GM13977 (cell line): ENCODE results near the gene TMEM8B.

Source experiments
- DNase-seq: peaks from one replicate; pipeline ENCODE4 v3.0.0; 2012; ENCODE audit warnings: low spot score
- in situ Hi-C: fragments of 300-500 bp; cut with MboI; formaldehyde crosslinking; loops from one replicate; pipeline ENCODE4 v1.12.0; 2022; ENCODE audit warnings: low sequenced_read_pairs, low pct_unique_long_range_greater_than_20kb, mixed read lengths, inconsistent platforms; ENCODE audit not compliant: unreplicated experiment
- TF ChIP-seq, protein P1 (sequence below): IDR thresholded peaks from 2 replicates; pipeline ENCODE4 v1.5.1; 2012; ENCODE audit warnings: mild to moderate bottlenecking, control low read depth; ENCODE audit not compliant: insufficient read depth; ENCODE audit errors: extremely low read depth, missing control alignments

Gene TMEM8B

DNA sequence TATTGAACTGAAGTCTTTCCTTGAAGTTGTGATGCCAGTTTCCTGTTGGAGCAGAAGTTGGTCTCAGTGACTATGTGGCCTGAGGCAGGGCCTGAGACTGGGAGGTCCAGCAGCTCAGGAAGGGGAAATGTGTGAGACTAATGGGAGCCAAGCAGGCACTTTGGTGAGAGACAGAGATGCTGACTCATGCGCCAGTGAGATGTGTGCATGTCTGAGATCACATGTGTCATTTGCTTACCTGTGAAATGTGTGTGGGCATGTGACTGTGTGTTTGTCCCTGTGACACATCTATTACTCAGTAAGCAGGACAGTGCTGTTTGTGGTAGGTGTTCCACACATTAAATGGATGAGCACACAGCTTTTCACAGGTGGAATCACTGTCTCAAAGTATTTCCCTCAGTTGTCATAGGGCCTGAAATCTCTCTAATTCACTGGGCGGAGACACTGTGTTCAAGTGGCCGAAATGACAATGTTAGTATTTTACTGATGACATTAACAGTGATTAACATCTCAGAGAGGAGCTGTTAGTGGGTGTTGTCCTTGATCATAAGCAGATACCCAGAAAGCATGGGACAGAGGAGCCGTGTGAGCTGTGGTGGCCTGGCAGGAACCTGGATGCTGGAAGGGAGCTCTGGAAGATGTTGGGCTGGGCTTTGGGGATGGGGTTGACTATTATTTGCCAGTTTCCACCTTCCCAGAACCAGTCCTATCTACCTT lies 30.2 kb upstream of the TMEM8B start:
- in situ Hi-C loops: no loop called here
- TF ChIP-seq, protein P1, sequence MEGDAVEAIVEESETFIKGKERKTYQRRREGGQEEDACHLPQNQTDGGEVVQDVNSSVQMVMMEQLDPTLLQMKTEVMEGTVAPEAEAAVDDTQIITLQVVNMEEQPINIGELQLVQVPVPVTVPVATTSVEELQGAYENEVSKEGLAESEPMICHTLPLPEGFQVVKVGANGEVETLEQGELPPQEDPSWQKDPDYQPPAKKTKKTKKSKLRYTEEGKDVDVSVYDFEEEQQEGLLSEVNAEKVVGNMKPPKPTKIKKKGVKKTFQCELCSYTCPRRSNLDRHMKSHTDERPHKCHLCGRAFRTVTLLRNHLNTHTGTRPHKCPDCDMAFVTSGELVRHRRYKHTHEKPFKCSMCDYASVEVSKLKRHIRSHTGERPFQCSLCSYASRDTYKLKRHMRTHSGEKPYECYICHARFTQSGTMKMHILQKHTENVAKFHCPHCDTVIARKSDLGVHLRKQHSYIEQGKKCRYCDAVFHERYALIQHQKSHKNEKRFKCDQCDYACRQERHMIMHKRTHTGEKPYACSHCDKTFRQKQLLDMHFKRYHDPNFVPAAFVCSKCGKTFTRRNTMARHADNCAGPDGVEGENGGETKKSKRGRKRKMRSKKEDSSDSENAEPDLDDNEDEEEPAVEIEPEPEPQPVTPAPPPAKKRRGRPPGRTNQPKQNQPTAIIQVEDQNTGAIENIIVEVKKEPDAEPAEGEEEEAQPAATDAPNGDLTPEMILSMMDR: no peak
- DNase-seq: no peak

DNA sequence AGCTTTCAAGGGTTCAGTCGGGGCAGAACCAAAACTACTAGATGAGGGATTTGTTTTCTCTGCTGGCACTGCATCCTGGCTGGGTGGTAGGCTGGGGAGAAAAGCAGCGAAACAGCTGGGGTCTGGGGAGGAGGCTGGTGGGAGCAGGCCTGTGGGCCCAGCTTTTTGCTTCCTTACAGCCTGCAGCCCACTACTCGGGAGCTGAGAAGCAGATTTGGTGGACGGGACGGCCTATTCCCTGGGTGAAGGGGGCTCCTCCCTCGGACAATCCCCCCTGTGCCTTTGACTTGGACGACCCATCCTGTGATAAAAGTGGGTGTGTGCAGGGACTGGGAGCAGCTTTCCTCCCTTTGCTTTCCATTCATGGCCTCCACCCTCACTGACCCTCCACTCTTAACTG lies 28.5 kb upstream of the TMEM8B start:
- in situ Hi-C loops: no loop called here
- DNase-seq: no peak
- TF ChIP-seq, protein P1: no peak

DNA sequence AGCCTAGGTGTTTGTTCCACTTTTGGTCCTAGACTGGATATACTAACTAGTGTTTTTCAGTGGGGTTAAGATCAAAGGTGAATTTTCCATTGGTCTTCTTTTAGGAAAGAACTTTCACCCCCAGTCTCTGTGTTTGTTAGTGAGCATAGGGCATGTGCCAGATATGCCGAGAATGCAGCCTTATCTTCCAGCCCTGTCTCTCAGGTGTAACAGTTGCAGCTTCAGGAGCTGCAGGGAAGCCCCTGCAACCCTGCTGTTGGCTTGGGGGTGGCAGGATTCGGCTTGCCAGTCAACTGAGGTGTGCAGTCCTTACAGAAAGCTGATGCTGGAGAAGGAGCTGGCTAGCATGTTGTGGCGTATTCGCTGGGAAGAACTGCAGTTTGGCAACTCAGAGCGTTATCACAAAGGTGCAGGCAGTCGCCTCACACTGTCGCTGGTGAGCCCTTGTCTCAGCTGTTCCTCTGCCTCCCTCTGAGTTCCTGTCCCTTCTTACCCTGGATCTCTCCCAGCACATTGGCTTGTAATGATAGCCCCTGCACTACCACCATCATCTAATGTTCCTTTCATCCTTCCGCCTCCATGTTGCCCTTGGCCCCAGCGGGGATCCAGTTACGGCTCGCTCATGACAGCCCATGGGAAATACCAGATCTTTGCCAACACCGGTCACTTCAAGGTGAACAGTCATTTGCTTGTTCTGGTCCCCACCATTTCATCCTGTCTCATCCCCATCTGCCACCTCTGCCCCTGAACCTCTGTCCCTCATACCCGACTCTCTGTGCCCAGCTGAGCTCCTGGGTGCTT lies 27.5 kb upstream of the TMEM8B start:
- in situ Hi-C loops: no loop called here
- TF ChIP-seq, protein P1: no peak
- no peak for DNase-seq

DNA sequence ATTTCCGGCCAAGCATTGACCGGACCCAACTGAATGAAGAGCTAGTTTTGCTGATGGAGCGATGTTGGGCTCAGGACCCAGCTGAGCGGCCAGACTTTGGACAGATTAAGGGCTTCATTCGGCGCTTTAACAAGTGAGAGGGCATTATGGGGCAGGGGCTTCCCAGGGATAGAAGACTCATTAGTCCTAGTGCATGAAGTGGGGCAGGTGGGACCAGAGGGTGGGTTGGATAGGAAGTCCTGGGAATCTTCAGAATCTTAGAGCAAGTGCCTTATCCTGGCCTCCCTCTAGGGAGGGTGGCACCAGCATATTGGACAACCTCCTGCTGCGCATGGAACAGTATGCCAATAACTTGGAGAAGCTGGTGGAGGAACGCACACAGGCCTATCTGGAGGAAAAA lies 22.9 kb upstream of the TMEM8B start:
- TF ChIP-seq, protein P1: no peak
- in situ Hi-C loops: no loop called here
- DNase-seq: no peak

DNA sequence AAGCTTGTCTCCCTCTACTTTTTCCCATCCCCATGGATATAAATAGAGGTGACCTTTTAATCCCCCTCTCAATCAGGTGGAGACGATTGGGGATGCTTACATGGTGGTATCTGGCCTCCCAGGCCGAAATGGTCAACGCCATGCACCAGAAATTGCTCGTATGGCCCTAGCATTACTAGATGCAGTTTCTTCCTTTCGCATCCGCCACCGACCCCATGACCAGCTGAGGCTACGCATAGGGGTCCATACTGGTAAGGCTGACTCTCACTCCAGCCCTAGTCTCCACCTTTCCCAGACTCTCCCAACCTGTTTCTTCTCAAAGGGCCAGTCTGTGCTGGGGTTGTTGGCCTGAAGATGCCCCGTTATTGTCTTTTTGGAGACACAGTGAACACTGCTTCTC lies 20.6 kb upstream of the TMEM8B start:
- DNase-seq: no peak
- in situ Hi-C loops: no loop called here
- TF ChIP-seq, protein P1: no peak

DNA sequence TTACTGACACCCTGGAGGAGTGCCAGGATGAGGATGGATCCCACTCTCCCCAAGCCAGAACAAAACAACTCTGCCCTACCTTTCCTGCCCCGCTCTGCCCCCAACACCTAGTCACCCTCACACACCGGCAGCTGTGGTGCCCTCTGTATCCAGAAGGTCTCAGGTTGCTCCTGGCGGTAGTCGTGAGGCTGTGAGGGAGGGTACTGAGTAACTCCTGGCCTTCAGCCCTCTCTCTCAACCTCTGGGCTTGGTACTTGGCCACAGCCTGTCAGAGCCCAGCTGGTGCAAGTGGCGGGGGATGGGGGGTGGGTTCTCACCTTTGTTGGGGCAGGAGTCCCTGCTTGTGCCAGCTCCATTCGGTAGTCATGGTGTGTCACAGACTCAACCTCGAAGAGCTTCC lies 18.9 kb upstream of the TMEM8B start:
- TF ChIP-seq, protein P1: no peak
- in situ Hi-C loops: no loop called here
- DNase-seq: no peak
